Activated CD8-positive, alpha-beta T cell treated with anti-CD3 and anti-CD28 coated beads, Interleukin-2, amount 10 ng/mL, durations not matched to agents 7 days and 5 days (primary cell): ENCODE data around the gene LCAT. TPM values are rescaled to one million over a fixed set of nuclear protein-coding genes. Genes with fewer than 3 reads are reported as not detected.

Experiments
- ATAC-seq: fragments of 150-1000 bp; cut with Tn5 transposase; one replicate; pipeline ENCODE4 v1.10.0; 2021; ENCODE audit warnings: moderate library complexity
- CTCF ChIA-PET: fragments of 350-600 bp; sonication (Branson Sonifier 250); formaldehyde crosslinking; loops from one replicate; lab custom pipeline; 2021; ENCODE audit warnings: antibody characterized with exemption; lab: Charles Lee
- POLR2A ChIA-PET: fragments of 350-600 bp; sonication (Branson Sonifier 250); formaldehyde crosslinking; loops from one replicate; lab custom pipeline; 2021; ENCODE audit warnings: antibody characterized with exemption; lab: Charles Lee
- DNase-seq: peaks from one replicate; pipeline ENCODE4 v3.0.0-alpha.2; 2020
- H3K27ac Mint-ChIP-seq: one replicate; pipeline ENCODE4 v1.8.0; 2021; ENCODE audit warnings: mild to moderate bottlenecking, mixed read lengths
- H3K27me3 Mint-ChIP-seq: one replicate; pipeline ENCODE4 v1.8.0; 2021; ENCODE audit warnings: low read depth, mixed read lengths
- H3K36me3 Mint-ChIP-seq: one replicate; pipeline ENCODE4 v1.8.0; 2021; ENCODE audit warnings: low read depth, mixed read lengths
- H3K4me1 Mint-ChIP-seq: one replicate; pipeline ENCODE4 v1.8.0; 2021; ENCODE audit warnings: low read depth, mixed read lengths
- H3K4me3 Mint-ChIP-seq: one replicate; pipeline ENCODE4 v1.8.0; 2021; ENCODE audit warnings: mild to moderate bottlenecking, mixed read lengths
- H3K9me3 Mint-ChIP-seq: one replicate; pipeline ENCODE4 v1.8.0; 2022; ENCODE audit warnings: mixed read lengths; ENCODE audit not compliant: insufficient read depth
- total RNA-seq, 2 experiments: library from RNA; stranded (reverse); gene quantifications; one replicate each; pipeline ENCODE4 v1.2.3, GENCODE V29; 2021

The LCAT gene
- total RNA-seq, 2 experiments from 2014 or later = 22.4 to 23.1 TPM

DNA sequence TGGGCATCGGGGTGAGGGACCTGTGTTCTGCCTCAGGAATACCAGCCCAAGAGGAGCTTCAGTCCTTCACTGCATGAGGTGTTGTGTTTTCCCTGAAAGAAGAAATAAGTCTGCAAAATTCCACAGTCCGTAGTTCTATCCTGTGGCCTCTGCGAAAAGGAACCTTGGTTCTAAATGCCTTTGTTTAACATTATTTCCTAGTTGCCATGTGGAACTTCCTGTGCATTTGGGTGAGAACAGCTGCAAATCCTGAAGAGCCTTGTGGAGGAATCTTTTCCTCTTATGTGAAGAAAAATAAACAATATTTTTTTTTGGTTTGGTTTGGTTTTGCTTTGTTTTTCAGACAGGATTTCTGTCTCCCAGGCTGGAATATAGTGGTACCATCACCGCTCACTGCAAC is 41.1 kb downstream of the LCAT start:
- ChIA-PET POLR2A (interaction anchor here (0.7 to 2.4 kb wide), 2 partner anchors 32 to 330 kb away, joined by 3 to 6 read pairs; no protein-coding TSS in a partner anchor), CTCF (no interaction called here)
- Mint-ChIP-seq H3K9me3 (no peaks in the 10 kb centered on the region), H3K4me3 (no peak overlapping the region), H3K27me3 (no peaks in the 10 kb centered on the region), H3K36me3 (peaks cover 4% of the 10 kb centered on the region), H3K27ac (no peak overlapping the region), H3K4me1 (peaks cover 5% of the 10 kb centered on the region)
- ATAC-seq = no peak
- no peak for DNase-seq

DNA sequence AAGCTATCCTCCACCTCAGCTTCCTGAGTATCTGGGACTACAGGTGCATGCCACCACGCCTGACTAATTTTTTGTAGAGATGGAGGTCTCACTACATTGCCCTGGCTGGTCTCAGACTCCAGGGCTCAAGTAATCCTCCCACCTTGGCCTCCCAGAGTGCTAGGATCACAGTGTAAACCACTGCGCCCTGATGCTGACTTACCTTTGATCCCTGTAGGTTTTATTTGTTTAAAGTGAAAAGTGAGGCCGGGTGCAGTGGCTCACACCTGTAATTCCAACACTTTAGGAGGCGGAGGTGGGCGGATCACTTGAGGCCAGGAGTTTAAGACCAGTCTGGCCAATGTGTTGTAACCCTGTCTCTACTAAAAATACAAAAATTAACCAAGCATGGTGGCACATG is 42.2 kb downstream of the LCAT start:
- DNase-seq (no peak), ATAC-seq (no peak)
- ChIA-PET POLR2A (no interaction called here), CTCF (no interaction called here)
- Mint-ChIP-seq H3K4me1 (peaks cover 9% of the 10 kb centered on the region), H3K9me3 (no peaks in the 10 kb centered on the region), H3K4me3 (no peak overlapping the region), H3K27me3 (no peaks in the 10 kb centered on the region), H3K36me3 (peaks cover 4% of the 10 kb centered on the region), H3K27ac (no peak overlapping the region)

DNA sequence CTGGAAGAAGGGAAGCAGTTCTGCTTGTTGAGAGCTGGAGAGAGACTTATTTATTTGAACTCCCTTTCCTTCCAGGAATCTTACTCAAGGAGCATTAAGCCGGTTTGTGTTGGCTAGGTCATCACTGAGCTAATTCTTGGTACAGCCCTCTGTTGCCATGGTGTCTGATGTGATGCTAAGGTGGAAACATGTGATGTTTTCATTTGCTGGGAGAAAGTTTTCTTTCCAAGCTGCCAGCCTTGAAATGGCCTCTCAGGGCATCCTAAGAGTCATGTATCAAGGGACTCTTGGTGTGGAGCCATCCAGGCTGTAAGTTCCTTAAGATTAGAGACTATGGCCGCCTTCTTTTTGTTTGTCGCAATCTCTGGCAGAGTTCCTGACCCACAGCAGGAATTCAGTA is 46.7 kb downstream of the LCAT start:
- CTCF ChIA-PET = interaction anchor here (0.8 to 2.3 kb wide), 7 partner anchors 11 to 225 kb away, joined by 3 to 14 read pairs (median 4); partner anchors contain the start of gene NRN1L
- H3K36me3 Mint-ChIP-seq = peaks cover 3% of the 10 kb centered on the region
- no peaks in the 10 kb centered on the region for H3K9me3 Mint-ChIP-seq
- no peaks in the 10 kb centered on the region for H3K27me3 Mint-ChIP-seq
- DNase-seq (no peak), ATAC-seq (no peak)
- H3K4me3 Mint-ChIP-seq = no peak overlapping the region
- POLR2A ChIA-PET = interaction anchor here (1.5 kb wide), 1 partner anchor 39 kb away, joined by 5 read pairs; the partner anchor contains the start of gene PSMB10
- peaks cover 31% of the 10 kb centered on the region for H3K4me1 Mint-ChIP-seq
- H3K27ac Mint-ChIP-seq = no peak overlapping the region

DNA sequence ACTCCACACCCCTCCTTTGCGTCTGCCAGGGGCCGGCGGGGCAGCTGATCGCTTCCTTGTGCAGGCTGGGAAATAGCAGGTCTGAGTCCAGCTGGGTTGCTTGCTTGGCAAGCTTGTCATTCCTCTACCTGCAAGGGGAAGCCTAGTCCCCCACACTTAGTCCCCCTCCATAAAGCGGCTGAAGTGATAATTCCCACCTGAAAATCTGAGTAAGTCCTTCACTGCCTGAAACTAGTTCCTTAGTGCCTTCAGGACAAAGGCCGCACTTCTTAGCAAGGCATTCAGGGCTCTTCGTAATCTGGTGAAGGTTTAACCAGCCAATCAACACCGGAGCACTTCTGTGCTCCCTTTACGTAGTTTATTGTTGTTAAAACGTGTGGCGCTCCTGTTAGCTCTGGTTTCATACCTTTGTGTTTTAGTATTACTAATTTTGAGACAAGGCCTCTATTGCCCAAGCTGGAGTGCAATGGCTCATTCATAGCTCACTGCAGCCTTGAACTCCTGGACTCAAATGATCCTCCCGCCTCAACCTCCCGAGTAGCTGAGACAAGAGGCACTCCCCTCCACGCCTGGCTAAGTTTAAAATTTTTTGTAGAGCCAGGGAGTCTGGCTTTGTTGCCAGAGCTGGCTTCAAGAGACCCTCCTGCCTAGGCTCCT is 50.0 kb downstream of the LCAT start:
- ATAC-seq (no peak), DNase-seq (peak; percentile 28)
- Mint-ChIP-seq H3K36me3 (peaks cover 3% of the 10 kb centered on the region), H3K9me3 (no peaks in the 10 kb centered on the region), H3K4me3 (peak overlapping the region; percentile 97), H3K4me1 (peaks cover 28% of the 10 kb centered on the region), H3K27me3 (no peaks in the 10 kb centered on the region), H3K27ac (peak overlapping the region; percentile 97)
- CTCF ChIA-PET = interaction anchor here (0.8 to 4.3 kb wide), 6 partner anchors 10 to 86 kb away, joined by 3 to 21 read pairs (median 3); partner anchors contain the start of gene NRN1L
- POLR2A ChIA-PET = interaction anchor here (1.4 to 3.1 kb wide), 3 partner anchors 10 to 48 kb away, joined by 3 to 15 read pairs (median 4); partner anchors contain the start of gene NUTF2

DNA sequence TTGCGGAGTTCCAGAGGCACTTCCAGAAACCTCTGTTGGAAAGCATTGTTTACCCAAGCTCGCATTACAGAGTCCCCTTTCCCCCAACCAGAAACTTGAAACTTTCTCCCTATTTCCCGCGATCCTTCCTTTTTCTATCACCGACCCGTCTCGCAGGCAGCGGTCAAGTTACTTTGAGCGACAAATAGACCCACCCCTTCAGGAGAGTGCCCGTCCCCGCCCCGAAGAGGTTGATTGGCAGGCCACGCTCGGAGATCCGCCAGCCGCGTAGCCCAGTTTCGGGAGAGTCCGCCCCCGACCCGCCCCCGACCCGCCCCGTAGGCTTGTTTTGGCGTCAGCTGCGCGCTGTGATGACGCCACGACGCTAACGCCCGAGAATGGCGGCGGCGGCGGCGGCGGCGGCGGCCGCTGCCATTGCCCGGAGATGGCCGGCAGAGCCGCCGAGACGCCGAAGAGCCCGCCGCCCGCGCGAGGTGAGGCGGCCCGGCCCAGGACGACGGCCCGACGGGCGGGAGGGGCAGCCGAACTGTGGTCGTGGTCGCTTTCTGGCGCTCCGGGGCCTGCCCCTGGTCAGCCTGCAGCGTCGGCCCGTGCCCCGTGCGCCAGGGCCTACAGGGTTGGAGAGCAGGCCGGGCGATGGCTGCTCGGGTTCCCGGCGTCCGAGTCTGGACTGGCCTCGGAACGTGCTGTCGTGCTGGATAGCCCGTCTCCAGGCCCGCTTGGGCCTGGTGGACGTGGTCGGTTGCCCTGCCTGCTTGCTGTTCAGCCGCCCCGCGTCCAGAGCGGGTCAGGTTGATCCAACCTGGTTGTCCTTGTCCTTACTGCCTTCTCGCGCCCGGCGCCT is 50.8 kb downstream of the LCAT start, which contains the start of gene PSKH1:
Gene PSKH1, plus strand, starts transcription at position 356 of the 844 bp plus-strand sequence. CDS start 15,496 bp downstream, outside the sequence.
- Mint-ChIP-seq H3K27ac (peak within 1 kb of the TSS; percentile 97), H3K9me3 (no peaks in the 10 kb centered on the region), H3K27me3 (no peaks in the 10 kb centered on the region), H3K36me3 (peaks cover 3% of the 10 kb centered on the region), H3K4me1 (peaks cover 26% of the 10 kb centered on the region), H3K4me3 (peak within 1 kb of the TSS; percentile 97)
- ATAC-seq = peak; percentile 99
- POLR2A ChIA-PET = interaction anchor here (0.7 to 3.1 kb wide), 7 partner anchors 9 to 178 kb away, joined by 3 to 15 read pairs (median 3); partner anchors contain the start of genes DPEP2 and NUTF2
- DNase-seq = peak; percentile 96
- CTCF ChIA-PET = interaction anchor here (0.8 to 4.3 kb wide), 9 partner anchors 9 to 372 kb away, joined by 3 to 21 read pairs (median 3); partner anchors contain the start of gene NRN1L

DNA sequence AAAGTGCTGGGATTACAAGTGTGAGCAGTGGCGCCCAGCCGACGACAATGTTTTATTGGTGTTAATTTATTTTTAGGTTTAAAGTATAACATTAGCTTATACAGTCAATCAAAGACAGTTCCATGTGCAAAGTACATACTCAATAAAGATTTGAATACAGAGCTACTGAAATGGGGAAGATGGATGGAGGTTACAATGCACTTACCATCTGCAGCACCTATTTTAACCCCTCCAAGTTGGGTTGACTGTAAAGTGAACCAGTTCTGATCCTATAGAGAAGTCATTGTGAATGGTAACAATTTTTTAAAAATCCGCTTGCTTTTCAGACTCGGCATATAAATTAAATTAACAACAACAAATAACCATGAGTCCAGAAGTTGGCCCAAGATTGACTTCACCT is 51.5 kb downstream of the LCAT start:
- ATAC-seq = no peak
- Mint-ChIP-seq H3K4me1 (peaks cover 26% of the 10 kb centered on the region), H3K4me3 (peak overlapping the region; percentile 74), H3K9me3 (no peaks in the 10 kb centered on the region), H3K27me3 (no peaks in the 10 kb centered on the region), H3K36me3 (peaks cover 3% of the 10 kb centered on the region), H3K27ac (peak overlapping the region; percentile 62)
- CTCF ChIA-PET = interaction anchor here (1.0 to 4.3 kb wide), 7 partner anchors 9 to 371 kb away, joined by 3 to 21 read pairs (median 3); partner anchors contain the start of gene NRN1L
- no peak for DNase-seq
- POLR2A ChIA-PET = interaction anchor here (0.7 to 3.1 kb wide), 7 partner anchors 8 to 178 kb away, joined by 3 to 15 read pairs (median 3); partner anchors contain the start of genes DPEP2 and NUTF2

Other genes with a start within 250 kb of the LCAT start
- 10 to 100 TPM; 12.5 to 14.0 TPM for gene GFOD2, start 224.8 kb downstream of the LCAT start, total RNA-seq
- 10 to 100 TPM; 25.9 to 30.5 TPM for gene RANBP10, start 137.6 kb downstream of the LCAT start, total RNA-seq
- under 1 TPM; 0.47 to 0.63 TPM for gene TSNAXIP1, start 137.2 kb downstream of the LCAT start, total RNA-seq
- gene THAP11, start 101.8 kb downstream of the LCAT start, total RNA-seq = 10 to 100 TPM; 50.2 to 52.4 TPM
- 100 to 1,000 TPM; 125 to 134 TPM for gene NUTF2, start 97.2 kb downstream of the LCAT start, total RNA-seq
- 10 to 100 TPM; 58.9 to 63.6 TPM for gene CENPT, start 96.4 kb downstream of the LCAT start, total RNA-seq
- 100 to 1,000 TPM; 111 to 113 TPM for gene EDC4, start 71.1 kb downstream of the LCAT start, total RNA-seq
- 1 to 10 TPM; 1.2 to 1.4 TPM for gene NRN1L, start 59.2 kb downstream of the LCAT start, total RNA-seq
- gene PSKH1, start 50.9 kb downstream of the LCAT start, total RNA-seq = 10 to 100 TPM; 20.0 to 22.8 TPM
- 1 to 10 TPM; 5.5 TPM for gene CTRL, start 12.3 kb downstream of the LCAT start, total RNA-seq
- 100 to 1,000 TPM; 257 to 275 TPM for gene PSMB10, start 7.3 kb downstream of the LCAT start, total RNA-seq
- 10 to 100 TPM; 42.5 TPM for gene SLC12A4, start 24.5 kb upstream of the LCAT start, total RNA-seq
- gene DPEP3, start 36.4 kb upstream of the LCAT start, total RNA-seq = not detected
- gene DPEP2, start 55.4 kb upstream of the LCAT start, total RNA-seq = 1 to 10 TPM; 5.6 to 5.9 TPM
- gene DPEP2NB, start 71.8 kb upstream of the LCAT start, total RNA-seq = not detected
- 10 to 100 TPM; 13.6 to 13.9 TPM for gene DDX28, start 79.1 kb upstream of the LCAT start, total RNA-seq
- gene DUS2, start 79.2 kb upstream of the LCAT start, total RNA-seq = 10 to 100 TPM; 24.1 to 25.2 TPM
- 100 to 1,000 TPM; 166 to 169 TPM for gene NFATC3, start 141.2 kb upstream of the LCAT start, total RNA-seq